NCI-H524 treated with DMSO at 0.1 percent for 48 hours (cell line): ENCODE results near the gene IPMK.

ENCODE experiments used
- DNase-seq: peaks from one replicate; lab custom pipeline; 2025; lab: John Stamatoyannopoulos, UW

The IPMK gene

DNA sequence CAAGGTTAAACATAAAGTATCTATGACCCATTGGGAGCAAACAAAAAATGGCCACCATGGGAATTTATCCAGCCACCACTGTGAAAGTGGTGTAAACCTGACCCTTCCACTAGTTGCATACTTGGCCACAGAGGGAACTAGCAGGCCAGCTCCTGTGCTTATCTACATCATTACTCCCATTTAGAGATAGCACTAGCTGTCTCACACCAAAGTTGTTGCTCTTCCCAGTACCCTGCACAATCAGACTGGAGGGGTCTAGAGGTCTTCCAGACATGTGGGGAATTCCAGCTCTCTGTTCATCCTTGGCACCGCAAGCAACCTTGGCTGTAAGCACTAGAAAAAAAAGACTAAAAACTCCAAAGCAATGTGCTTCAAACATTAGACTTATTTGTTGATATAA lies 113.9 kb downstream of the IPMK start:
- no peak for DNase-seq

DNA sequence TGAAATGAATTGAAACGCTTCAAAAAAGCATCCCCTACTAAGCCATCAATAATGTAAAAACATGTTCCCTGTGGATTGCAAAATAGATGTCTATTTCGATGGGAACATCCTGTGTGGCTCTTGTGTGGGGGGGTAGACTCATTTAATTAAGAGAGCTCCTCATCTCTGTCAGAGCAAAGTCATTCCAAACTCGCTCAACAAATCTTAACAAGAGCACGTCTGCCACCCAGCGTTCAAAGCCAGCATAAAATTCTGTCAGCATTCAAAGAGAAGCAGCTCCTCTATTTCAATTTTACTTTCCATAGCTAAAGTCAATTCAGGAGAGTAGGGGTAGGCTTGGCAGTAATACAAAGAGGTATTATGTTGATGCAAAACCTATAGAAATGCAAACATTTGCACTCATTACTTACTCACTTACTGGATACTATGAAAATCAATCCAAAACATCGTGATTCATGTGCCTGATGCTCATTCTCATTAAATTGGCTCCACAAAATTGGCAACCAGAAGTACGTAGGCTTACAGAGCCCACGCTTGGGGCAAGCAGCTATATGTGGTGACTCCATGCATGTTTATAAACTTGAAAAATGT lies 114.9 kb downstream of the IPMK start:
- DNase-seq = no peak

DNA sequence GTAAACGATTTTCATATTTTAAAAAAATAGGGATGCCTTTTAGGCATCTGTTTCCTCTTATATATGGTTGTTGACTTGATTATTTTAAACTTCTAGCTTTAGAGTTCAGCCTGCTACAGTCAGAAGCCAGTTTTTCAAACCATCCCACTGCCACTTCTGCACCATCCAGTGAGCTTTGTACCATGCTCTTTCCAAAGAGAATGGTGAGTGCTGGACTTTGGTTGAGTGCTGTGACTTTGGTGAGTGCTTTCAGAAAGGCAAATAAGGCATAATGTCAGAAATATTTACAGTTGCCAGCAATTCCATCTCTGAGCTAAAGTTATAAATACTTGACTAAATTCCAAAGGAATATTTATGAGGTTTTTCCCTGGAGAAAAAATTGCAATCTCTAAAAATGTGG lies 117.4 kb downstream of the IPMK start:
- no peak for DNase-seq

DNA sequence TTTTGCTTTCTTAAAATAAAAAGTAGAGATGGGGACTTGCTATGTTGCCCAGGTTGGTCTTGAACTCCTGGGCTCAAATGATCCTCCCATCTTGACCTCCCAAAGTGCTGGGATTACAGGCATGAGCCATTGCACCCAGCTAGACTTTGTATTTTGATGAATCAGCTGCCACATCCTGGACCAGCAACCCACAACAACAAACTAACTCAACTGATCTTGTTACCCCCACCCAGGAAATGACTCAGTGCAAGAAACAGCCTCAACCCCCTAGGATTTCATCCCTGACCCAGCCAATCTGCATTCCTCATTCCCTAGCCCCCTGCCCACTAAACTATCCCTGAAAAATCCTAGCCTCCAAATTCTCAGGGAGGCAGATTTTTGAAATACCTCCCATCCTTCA lies 123.8 kb downstream of the IPMK start:
- no peak for DNase-seq
